Stimulated activated CD4-positive, alpha-beta T cell treated with anti-CD3 and anti-CD28 coated beads, TNF-alpha, amount 100 ng/mL, for 24 hours (primary cell): ENCODE data around the gene ZC3H10.
"Not testable (repeated sequence)": the region's sequence is repeated elsewhere in the genome, so short reads cannot be mapped to it uniquely, and the experiment has no call there.

ENCODE experiments used
- DNase-seq, 3 experiments: peaks; one replicate each; pipeline ENCODE4 v3.0.0-alpha.2; 2020; ENCODE audit warnings: low read depth in 3 of 3

The ZC3H10 gene

DNA sequence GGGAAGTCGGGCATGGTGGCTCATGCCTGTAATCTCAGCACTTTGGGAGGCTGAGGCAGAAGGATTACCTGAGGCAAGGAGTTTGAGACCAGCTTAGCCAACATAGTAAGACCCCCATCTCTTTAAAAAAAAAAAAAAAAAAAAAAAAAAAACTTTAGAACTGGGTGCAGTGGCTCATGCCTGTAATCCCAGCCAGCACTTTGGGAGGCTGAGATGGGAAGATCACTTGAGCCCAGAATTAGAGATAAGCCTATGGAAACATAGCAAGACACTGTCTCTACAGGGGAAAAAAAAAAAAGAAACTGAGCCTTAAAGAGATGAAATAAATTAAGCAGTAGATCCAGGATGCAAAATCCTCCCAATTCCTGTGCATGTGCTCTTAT lies 15.4 kb upstream of the ZC3H10 start:
- no peak for DNase-seq

GRCh38 chr12:56103066-56103711 lies 14.9 kb upstream of the ZC3H10 start:
- no peak for DNase-seq

- DNase-seq: no peak
Observed at GRCh38 chr12:56103823-56104108, 14.3 kb upstream of the ZC3H10 start.

DNA sequence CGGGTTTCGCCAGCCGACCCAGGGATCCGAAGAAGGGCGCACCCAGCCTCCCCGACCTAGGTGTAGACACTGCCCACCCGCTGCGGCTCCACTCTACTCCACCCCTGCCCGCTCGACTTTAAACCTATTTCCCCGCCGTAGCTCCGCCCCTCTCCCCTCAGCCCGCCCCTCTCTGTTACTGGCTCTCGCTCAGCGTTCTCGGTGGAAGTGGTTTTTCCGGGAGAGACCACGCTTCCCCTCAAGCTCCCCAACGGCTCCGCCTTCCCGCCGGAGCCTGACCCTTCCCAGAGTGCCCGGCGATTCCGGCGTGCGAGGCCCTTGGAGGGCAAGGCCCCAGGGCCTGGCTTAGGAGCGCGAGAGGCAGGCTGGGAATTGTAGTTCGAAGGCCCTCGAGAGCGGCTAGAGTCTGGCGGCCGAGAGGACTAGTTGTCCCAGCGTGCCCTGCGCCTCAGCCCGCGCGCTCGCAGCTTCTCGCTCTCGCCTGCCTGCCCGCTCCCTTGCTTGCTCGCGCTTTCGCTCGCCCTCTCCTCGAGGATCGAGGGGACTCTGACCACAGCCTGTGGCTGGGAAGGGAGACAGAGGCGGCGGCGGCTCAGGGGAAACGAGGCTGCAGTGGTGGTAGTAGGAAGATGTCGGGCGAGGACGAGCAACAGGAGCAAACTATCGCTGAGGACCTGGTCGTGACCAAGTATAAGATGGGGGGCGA lies 13.8 kb upstream of the ZC3H10 start, which contains the start of gene PA2G4:
Gene PA2G4 (plus strand): TSS at position 451 of the 706 bp plus-strand sequence. CDS start 179 bp downstream, at position 630.
- peak; percentile 93 to 98 (median 94) for DNase-seq

DNA sequence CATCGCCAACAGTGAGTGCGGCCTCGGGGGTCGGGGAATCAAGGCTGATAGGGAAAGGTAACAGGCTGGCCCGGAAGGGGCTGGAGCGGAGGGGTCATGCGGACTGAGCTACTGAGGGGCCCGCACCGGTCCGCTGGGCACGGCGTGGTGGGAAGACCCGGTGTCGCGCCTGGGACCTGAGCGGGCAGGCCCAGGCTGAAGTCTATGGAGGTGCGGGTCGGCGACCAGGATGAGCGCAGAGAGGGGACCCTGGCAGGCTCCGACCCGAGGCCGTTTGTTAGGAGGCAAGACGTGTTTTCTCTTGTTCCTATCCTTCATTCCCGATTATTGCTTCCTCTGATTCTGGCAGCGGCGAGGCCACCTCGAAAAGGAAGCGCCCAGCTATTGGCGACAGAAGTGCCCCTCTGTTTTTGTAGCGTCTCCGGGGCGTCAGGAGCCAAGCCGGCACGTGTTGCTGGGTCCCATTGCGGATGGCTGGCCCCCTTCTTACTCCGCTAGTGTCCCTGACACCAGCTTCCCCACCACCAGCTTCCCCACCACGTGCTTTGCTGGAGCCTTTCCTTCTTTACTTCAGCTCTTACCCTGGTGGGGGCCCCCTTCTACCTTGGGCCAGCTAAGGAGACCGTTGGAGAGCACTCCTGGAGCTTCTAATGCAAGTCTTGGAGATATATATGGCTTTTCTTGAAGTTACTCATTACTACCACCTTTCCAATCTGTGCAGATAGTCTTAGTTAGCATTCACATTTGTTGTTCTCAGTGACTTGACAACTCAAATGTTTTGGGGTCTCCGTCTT lies 13.1 kb upstream of the ZC3H10 start:
- peak in 1 of 3 experiments; percentile 37 for DNase-seq

- no peak for DNase-seq
Observed at GRCh38 chr12:56105609-56105902, 12.5 kb upstream of the ZC3H10 start.

- DNase-seq: no peak
Observed at GRCh38 chr12:56107242-56107641, 10.8 kb upstream of the ZC3H10 start.

DNA sequence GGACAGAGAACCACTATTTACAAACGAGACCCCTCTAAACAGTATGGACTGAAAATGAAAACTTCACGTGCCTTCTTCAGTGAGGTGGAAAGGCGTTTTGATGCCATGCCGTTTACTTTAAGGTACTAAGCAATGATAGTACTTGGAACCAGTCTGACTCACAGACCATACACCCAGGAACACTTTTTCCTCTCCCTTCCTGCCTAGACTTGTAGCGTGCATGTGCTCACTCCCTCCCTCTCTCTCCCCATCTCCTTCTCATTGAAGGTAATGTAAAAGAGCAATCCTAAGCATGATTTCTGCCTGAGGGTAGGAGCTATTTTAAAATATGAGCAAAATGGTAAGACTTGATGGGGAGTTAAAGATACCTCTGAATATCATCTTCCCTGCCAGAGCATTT lies 7.5 kb upstream of the ZC3H10 start:
- DNase-seq: no peak

DNA sequence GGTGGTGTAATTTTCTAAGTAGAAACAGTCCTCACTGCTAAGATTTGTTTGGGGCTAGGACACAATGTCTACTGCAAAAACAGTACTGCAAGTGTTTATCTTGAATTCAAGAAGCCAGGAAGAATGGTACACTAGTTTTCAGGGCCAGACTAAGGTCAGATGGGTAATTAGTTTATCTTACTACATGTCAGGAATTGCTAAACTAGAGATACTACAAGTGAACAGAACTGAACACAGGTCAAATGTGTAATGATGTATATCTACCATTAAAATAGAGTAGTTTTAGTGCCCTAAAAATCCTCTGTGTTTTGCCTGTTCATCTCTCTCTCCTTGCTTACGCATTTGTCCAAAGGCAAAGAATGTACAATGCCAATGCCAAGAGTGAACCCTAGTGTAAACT lies 4.0 kb upstream of the ZC3H10 start:
- DNase-seq: no peak

GRCh38 chr12:56115329-56115728 lies 2.7 kb upstream of the ZC3H10 start:
- no peak for DNase-seq

DNA sequence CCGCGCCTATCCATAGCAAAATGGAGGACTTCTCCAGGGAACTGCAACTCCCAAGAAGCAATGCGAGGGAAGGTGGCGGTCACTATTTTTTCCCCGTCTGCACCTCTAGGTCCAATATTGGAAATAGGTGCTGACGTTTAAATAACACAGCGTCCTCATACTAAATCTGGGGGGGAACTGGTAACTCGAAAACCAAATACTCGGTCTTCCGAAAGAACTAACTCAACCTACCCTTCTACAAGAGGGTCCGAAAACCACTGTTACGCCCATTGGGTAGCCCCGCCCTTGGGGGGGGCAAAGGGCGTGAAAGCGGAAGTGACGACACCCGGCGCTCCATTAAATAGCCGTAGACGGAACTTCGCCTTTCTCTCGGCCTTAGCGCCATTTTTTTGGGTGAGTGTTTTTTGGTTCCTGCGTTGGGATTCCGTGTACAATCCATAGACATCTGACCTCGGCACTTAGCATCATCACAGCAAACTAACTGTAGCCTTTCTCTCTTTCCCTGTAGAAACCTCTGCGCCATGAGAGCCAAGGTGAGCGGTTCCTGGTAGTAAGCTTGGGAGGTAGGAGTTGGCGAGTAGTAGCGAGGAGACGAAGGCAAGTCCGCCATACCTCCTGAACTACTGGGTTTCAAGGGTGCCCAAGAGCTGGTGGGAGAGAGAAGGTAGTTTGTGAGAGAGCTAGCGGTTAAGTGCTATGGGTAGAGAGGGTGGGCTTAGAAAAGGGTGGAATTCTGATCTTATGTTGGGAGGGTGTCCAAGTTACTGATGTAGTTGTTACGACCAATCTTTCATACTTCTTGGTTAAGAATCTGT lies 1.6 kb upstream of the ZC3H10 start, which contains the start of gene RPL41:
Gene RPL41 (plus strand): TSS at position 367 of the 815 bp plus-strand sequence.
- peak; percentile 85 to 91 (median 91) for DNase-seq

GRCh38 chr12:56117082-56117706 lies 872 bp upstream of the ZC3H10 start:
- DNase-seq: not testable (repeated sequence)

GRCh38 chr12:56118688-56119357 lies 757 bp downstream of the ZC3H10 start:
- DNase-seq: no peak

GRCh38 chr12:56119361-56119796 lies 1.3 kb downstream of the ZC3H10 start:
- DNase-seq: peak in 2 of 3 experiments; percentile 43 to 49

DNA sequence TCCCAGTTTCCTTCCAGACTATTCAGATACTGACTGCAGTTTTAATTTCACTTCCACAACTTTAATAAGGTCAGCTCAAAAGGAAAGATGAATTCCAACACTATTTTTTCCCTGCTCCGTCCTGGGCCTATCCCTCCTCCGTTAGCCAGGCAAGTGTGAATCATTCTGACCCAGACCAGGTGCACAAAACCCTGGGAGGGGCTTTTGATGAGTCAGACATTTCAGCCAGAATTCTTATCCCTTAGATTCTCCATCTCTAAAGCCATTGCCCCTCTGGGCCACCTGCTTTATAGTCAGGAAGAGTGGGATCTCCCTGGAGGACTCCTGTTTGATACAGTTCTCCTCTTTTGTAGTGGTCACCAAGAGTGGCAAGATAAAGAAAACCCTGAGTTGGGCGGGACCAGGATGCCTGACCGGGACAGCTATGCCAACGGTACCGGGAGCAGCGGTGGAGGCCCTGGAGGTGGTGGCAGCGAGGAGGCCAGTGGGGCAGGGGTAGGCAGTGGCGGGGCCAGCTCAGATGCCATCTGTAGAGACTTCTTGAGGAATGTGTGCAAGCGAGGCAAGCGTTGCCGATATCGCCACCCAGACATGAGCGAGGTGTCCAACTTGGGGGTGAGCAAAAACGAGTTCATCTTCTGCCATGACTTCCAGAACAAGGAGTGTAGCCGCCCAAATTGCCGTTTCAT lies 2.2 kb downstream of the ZC3H10 start:
- no peak for DNase-seq

DNA sequence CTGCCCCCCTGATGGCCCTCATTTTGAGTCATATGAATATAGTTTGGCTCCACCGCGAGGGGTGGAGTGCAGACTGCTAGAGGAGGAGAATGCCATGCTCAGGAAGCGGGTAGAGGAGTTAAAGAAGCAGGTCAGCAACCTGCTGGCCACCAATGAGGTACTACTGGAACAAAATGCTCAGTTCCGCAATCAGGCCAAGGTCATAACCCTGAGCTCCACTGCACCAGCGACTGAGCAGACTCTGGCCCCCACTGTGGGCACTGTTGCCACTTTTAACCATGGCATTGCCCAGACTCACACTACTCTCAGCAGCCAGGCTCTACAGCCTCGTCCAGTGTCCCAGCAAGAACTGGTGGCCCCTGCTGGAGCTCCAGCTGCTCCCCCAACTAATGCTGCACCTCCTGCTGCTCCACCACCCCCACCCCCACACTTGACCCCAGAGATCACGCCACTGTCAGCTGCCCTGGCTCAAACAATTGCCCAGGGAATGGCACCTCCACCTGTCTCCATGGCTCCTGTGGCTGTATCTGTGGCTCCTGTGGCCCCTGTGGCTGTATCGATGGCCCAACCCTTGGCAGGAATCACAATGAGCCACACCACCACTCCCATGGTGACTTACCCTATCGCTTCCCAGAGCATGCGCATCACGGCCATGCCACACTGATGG lies 3.3 kb downstream of the ZC3H10 start:
- DNase-seq: no peak

- DNase-seq: no peak
Observed at GRCh38 chr12:56122637-56123036, 4.6 kb downstream of the ZC3H10 start.

DNA sequence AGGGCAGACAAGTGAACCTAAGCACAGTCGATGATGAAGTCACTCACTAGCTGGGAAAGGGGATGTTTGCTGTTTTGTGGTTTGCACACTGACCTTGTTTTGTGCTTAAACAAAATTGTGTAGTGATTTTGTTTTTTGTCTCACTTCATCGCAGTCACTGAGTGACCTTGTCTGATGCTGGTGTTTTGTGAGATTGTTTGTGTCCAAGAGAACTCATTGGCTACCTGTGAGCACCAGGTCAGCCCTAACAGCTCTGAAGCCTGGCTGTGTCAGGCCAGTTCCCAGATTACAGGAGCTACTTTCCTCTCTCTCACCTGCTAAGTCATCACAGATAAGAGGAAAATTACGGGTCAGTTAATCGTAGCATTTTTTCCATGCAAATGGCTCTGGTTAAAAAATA lies 6.1 kb downstream of the ZC3H10 start:
- no peak for DNase-seq

- no peak for DNase-seq
Observed at GRCh38 chr12:56126732-56127239, 8.7 kb downstream of the ZC3H10 start.

GRCh38 chr12:56127485-56127887 lies 9.4 kb downstream of the ZC3H10 start:
- no peak for DNase-seq
